ENCODE results near the gene C6orf47.

The C6orf47 gene

GRCh38 chr6:31658983-31659648, 1.5 kb downstream of the C6orf47 start:
- DNase-seq (ENCODE audit: low read depth in 2 of 2), result no peak
- peak overlapping the region; percentile 88 to 95 for H3K4me3 ChIP-seq (replicated peaks in 1 of 2; ENCODE audit: low read depth in 2 of 2, low read length in 2 of 2)
- TF ChIP-seq CTCF (IDR thresholded peaks at IDR 0.05; ENCODE audit: low read depth, low read length), result no peak

GRCh38 chr6:31658158-31658688, 2.4 kb downstream of the C6orf47 start:
- no peak overlapping the region for H3K4me3 ChIP-seq (replicated peaks in 1 of 2; ENCODE audit: low read depth in 2 of 2, low read length in 2 of 2)
- TF ChIP-seq CTCF (IDR thresholded peaks at IDR 0.05; ENCODE audit: low read depth, low read length), result no peak
- DNase-seq (ENCODE audit: low read depth in 2 of 2), result no peak

- no peak overlapping the region for H3K4me3 ChIP-seq (replicated peaks in 1 of 2; ENCODE audit: low read depth in 2 of 2, low read length in 2 of 2)
- DNase-seq (ENCODE audit: low read depth in 2 of 2), result no peak
- TF ChIP-seq CTCF (IDR thresholded peaks at IDR 0.05; ENCODE audit: low read depth, low read length), result no peak
These were observed 3.0 kb downstream of the C6orf47 start for GRCh38 chr6:31657406-31658157.

GRCh38 chr6:31655349-31656237, 5.0 kb downstream of the C6orf47 start, which contains the start of gene APOM:
Gene APOM, plus strand, starts transcription at chr6:31655894. Its CDS starts 73 bp downstream, at chr6:31655967.
- no peak for DNase-seq (ENCODE audit: low read depth in 2 of 2)
- no peak within 1 kb of the TSS for H3K4me3 ChIP-seq (replicated peaks in 1 of 2; ENCODE audit: low read depth in 2 of 2, low read length in 2 of 2)
- no peak for TF ChIP-seq CTCF (IDR thresholded peaks at IDR 0.05; ENCODE audit: low read depth, low read length)

GRCh38 chr6:31654574-31655348, 5.8 kb downstream of the C6orf47 start:
- H3K4me3 ChIP-seq (replicated peaks in 1 of 2; ENCODE audit: low read depth in 2 of 2, low read length in 2 of 2), result no peak overlapping the region
- TF ChIP-seq CTCF (IDR thresholded peaks at IDR 0.05; ENCODE audit: low read depth, low read length), result no peak
- DNase-seq (ENCODE audit: low read depth in 2 of 2), result no peak

All from cardiac fibroblast (primary cell).